ENCODE measurements around the gene B4GALT2.

B4GALT2 gene

DNA sequence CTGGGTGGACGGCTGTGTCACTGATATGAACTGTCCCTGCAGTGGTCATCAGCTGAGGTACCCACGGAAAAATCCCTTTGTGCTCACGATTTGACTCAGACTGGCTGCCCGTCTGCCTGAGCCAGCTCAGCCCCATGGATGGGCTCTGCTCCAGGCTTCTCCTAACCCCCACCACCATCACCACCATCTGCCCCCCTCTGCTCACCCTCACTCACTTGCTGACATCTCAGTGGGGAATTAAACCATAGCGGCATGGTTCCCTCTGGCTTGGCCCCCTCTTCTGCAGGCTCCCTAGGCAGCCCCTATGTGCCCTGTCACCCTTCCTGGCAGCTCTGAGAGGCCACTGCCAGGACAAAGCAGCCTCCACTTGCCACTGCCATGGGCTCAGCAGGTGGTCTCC is 34.9 kb downstream of the B4GALT2 start:
- no peak for DNase-seq

DNA sequence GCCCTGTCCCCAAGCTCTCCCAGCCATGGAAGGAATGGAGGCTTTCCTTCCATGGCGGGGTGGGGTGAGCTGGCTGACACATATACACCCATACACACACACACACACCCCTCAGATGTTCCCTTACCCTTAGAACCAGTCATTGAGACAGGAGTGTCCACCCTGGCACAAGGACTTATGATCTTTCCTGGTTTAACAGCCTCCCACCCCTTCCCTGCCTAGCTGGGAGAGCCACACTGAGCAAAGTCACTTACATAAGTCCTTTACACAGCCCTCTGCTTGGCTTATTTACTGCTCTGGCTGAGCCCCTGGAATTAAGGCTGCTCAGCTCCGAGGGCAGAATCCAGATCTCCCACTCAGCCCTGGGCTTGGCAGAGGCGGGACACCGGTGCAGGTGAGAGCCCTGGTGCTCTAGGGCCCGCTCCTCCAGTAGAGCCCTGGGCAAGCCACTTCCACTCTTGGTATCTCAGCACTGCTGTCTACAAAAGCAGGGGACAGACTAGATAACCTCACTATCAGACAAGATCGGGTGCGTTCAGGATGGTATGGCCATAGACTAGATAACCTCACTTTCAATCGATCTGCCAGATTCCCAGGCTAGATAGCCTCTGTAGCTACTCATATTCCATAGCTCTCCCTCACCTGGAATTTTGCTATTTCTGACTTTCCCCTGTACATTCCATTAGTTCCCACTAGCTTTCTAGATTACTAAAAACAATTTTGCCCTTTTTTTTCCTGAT is 35.5 kb downstream of the B4GALT2 start:
- no peak for DNase-seq

- no peak for DNase-seq
These were observed 36.2 kb downstream of the B4GALT2 start for GRCh38 chr1:44015206-44015605.

DNA sequence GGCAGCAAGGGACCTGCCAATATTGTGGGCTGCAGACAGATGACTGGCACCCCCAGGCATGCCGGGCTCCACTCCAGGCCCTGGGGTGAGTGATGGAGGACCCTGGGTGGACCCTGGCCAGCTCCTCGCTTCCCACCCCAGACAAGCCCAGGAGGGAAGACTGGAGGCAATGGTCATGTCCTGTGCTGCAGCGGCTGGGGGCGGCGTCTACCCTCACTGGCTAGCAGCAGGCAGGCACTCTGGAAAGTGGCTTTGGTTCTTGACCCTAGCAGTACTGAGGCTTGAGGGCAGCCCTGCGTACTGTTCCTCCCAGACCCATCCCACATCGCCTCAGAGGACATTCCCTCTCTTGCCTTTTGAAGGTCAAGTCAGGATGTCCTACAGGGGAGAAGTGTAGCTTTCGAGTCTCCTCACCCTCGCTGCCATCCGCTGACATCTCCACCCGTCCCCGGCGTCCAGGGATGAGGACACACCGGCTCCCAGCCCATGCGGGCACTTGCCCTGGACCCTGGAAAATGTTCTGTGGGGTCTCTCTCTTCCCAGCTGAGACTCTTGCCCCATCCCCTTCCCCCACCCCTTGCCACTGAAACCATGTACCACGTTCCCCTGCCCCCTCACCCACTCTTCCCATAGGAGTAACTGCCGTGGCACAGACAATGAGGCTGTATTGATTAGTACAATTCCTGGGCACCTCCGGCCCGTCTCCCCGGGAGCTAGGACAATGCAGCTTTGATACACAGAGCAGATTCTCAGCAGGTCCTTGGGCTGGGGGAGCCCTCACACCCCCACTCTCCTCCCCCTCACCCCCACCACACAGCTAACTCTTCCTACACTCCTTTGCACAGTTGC is 37.3 kb downstream of the B4GALT2 start:
- no peak for DNase-seq

- DNase-seq, result no peak
These were observed 37.9 kb downstream of the B4GALT2 start for GRCh38 chr1:44016890-44017400.

DNA sequence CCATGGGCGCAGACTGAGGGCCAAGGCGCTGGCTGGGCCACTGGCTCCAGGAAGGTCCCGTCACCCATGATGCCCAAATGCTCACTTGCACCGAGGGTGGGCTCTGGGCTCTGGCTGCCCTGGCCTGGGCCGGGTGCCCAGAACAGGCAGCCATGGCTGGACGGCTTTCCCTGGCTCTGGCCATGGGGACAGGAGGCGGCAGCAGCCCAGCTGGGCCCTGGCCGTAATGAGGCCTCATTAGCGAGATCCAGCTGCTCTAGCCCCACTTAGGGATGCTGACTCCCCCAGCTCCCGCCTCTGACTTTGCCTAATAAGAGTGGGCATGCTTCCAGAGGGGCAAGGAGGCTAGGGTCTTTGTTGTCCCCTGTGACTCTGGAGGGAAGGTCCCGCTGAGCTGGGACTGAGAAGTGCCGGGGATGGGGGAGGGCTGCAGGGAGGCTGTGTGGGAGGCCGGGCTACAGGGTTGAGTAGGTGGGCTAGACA is 40.5 kb downstream of the B4GALT2 start:
- no peak for DNase-seq

DNA sequence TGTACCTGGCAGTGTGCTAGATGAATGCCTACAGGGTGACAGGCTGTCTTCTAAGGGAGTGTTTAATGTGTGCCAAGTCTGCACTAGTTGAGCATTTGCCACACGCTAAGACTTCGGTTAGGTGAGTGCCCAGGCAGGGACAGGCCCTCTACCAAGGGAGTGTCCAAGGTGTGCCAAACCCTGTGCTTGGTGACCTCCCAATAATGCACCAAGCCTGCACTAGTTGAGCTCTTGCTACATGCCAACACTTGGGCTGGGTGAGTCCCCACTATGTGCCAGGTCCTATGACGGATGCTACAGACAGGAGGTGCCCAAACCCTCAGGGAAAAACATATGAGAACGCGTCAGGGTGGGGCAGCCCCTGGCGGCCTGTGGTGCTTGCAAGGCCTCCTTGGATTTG is 41.5 kb downstream of the B4GALT2 start:
- no peak for DNase-seq

DNA sequence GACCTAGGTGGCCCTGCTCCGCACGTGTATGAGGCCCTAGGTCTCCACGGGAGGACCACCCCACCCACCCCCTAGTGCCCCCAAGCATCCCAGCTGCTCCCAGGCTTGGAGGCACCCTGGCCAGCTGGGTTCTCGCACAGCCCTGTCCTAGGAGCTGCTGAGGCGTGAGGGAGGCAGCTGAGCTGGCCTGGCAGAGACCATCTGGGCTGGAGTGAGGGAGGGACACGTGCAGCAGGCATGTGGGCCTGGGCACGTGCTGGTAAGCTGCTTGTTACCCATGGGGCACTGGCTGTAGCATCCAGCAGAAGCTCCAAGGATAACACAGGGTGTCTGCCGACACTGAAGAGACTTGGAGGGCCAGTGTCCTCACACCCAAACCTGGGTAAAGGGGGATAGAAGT is 42.1 kb downstream of the B4GALT2 start:
- DNase-seq, result no peak

DNA sequence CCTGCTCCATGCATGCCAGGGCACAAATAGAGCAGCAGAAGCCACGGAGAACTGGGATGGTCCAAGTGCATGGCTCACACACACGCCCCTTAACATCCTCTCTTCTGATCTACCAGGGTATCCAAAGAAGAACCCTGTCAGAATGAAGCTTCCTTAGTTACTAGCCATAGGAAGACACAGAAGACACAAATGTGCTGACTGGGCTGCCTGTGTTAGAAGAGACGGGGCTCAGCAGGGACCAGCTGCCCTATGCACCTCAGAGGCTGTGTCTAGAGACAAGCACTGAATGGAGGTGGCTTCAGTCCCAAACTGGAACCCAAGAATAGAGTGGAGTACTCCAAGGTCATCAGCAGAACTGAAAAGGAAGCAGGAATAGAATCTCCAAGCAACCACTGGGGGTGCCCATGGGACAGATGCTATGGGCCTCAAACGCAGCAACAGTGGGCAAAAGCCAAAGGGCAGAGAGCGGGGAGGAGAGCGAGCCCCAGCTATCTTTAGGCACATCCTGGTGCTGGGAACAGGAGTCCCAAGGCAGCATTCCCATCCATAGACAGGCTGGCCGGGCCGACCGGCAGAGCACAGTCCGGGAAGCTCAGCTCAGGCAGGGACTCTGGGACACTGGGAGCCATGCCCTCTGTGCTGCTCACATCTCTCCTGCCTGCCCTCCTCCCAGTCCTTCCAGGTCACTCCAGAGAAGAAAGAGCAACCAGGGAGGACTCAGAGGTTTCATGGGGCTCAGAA is 42.7 kb downstream of the B4GALT2 start:
- no peak for DNase-seq

GRCh38 chr1:44024031-44024902 is 45.3 kb downstream of the B4GALT2 start:
- no peak for DNase-seq

DNA sequence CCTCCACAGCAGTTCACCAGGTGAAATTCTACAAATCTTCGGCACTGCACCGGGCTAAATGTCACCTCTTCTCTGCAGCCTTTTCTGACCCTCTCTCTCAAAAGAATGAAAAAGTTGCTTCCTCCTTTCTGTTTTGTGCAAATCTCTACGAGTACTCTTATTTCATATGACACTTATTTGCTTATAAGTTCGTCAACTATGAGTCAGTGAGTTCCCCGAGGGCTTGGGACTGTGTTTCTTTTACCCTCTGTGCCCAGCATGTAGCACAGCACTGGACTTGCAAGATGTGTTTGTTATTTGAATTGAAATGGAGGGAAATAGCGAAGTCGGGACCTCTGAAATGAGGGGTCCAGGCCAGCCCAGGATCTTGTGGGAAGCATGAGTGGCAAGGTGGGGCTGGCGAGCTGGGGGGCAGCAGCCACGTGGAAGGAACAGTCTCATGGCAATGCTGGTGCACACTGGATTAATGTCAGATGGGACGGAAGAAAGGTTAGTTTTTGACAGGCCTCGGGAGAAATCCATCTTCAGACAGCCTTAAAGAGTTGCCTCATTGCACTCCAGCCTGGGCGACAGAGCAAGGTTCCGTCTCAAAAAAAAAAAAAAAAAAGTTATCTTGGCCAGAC is 46.0 kb downstream of the B4GALT2 start:
- no peak for DNase-seq

DNA sequence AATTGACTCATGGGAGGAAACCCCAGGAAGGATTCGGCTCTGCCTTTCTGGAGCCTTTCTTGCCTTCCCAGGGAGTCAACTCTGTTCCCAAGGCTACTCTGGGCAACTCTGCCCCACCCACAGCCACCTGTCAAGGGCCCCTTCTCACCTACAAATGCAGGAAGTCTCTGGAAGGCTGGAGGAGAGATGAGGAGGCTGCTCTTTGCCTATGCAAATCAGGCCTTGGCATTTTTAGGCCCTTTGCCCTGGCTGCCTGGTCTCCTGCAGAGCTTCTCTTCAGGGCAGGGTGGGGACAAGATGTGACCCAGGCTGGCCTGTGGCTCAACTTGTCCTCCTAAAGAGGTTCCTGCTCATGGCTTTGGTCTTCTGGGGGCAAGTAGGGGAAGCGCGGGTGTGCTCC is 46.8 kb downstream of the B4GALT2 start:
- DNase-seq, result no peak

GRCh38 chr1:44027320-44027719 is 48.3 kb downstream of the B4GALT2 start:
- DNase-seq, result no peak

- DNase-seq, result no peak
These were observed 50.4 kb downstream of the B4GALT2 start for GRCh38 chr1:44029260-44029910.

DNA sequence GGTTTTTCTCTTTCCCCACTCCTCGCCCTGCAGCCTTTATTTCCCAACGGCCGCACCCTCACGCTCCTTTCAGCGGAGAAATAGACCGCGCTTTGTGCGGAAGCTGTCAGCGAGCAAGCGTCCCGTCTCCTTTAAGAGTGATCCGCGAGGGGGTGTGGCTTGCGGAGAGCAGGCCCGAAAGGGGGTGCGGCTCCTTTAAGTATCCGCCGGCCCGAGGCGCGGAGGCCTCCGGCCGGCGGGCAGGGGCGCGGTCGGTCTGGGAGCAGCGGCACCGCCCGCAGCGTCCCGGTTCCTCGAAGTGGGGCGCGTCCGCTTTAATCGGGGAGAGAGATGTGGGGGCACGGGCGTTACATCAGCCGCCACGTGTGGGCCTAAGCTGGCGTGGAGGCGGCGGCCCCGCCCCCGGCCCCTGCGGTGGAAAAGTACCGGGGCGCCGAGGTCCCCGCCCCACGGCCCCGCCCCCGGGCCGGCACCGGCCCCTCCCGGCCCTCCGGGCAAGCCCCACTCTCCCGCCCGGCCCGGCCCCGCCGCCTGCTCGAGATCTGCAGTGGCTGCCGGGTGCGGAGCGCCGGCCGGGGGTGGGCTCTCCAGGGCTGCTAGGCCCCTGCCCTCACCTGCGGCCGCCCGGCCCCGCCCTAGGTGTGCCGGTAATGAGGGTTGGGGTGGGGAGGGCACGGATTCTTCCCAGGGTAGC is 51.0 kb downstream of the B4GALT2 start:
- peak; percentile 88 for DNase-seq

- peak; percentile 70 for DNase-seq
These were observed 51.7 kb downstream of the B4GALT2 start for GRCh38 chr1:44030605-44031251.

DNA sequence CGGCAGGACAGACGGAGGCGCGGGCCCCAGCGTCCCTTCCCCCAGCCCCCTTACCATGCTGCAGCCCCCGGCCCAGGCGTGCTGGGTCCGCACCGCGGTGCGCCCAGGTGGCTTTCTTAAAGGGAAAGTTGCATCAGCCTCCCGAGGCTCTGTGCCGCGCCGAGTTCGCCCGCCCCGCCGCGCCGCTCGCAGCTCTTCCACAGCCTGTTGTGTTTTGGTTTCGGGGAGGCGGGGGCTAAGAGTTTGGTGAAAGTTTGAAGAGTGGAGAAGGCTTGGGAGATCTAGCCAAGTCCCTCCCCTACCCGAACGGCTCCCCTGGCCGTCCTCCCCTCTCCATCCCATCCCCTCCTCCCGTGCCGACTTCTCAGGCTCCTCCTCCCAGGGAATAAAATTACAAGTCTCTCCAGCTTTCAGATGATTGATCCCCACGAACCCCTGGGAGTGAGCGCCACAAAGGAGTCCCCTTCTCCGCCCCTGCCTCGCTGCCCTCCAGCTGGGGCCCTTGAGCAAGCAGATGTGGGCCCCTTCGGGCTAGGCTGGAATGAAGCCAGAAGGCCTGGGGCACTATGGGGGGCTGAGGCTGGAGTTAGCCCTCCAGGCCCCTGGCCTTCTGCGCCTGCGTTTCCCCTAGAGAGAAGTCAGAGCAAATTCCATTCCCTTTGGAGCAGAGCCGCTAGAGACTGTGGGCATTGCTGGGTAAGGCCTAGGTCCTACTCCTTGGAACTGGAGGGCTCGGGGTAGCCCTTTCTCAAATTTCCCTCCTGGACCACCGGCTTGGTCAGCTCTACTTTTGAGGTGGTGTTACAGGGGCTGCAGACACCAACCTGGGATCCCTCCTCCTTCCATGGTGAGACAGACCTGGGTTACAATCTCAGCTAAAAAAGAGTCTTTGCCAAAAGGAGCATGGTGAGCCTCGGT is 52.5 kb downstream of the B4GALT2 start, which contains the start of gene SLC6A9:
Gene SLC6A9, minus strand, starts transcription at position 211 of the 918 bp plus-strand sequence. CDS start 7,185 bp downstream, outside the sequence.
- no peak for DNase-seq

- no peak for DNase-seq
These were observed 53.3 kb downstream of the B4GALT2 start for GRCh38 chr1:44032170-44032790.

All from NCI-H2029 treated with DMSO at 0.1 percent for 48 hours (cell line).